SKM-1 (cell line): ENCODE results near the gene MEAF6.
A peak's percentile ranks its signal among the peaks of the same experiment; 100 is the strongest.

Source experiments
- DNase-seq: peaks from one replicate; lab custom pipeline; 2025; ENCODE audit not compliant: unreplicated experiment; lab: John Stamatoyannopoulos, UW

Gene MEAF6

DNA sequence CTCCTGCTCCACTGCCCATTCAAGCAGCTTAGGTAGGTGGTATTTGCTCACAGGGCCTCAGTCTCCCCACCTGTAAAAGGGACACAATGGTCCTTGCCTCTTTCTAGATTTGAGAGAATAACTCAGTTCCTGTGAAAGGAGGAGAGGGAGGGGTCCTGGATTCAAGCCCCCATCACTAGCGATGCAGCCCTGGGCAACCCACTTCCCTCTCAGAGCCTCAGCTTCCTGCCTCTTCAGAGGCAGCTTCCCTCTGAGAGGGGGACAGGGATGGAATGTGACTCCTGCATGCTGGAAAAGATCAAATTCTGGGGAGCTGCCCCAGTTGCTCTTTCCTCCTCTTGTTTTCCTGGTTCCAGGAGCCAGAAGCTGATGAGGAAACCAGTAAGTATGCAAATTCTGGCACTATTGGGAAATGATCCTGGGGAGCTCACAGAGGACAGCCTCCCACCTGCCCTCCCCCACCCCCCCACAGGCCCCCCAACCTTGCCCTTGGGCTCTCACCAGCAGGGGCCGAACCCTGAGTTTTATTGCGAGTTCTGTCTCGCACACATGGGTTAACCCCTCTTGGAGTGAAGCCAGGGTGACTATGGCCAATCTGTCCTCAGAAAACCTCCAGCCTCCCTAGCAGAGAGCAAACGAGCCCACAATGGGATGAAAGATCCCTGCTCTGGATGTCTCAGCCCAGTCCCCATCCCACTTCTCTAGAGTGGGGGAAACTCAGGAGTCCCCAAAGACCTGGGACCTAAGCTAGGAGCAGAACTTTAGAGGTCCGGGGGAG lies 28.5 kb downstream of the MEAF6 start:
- DNase-seq, result no peak

DNA sequence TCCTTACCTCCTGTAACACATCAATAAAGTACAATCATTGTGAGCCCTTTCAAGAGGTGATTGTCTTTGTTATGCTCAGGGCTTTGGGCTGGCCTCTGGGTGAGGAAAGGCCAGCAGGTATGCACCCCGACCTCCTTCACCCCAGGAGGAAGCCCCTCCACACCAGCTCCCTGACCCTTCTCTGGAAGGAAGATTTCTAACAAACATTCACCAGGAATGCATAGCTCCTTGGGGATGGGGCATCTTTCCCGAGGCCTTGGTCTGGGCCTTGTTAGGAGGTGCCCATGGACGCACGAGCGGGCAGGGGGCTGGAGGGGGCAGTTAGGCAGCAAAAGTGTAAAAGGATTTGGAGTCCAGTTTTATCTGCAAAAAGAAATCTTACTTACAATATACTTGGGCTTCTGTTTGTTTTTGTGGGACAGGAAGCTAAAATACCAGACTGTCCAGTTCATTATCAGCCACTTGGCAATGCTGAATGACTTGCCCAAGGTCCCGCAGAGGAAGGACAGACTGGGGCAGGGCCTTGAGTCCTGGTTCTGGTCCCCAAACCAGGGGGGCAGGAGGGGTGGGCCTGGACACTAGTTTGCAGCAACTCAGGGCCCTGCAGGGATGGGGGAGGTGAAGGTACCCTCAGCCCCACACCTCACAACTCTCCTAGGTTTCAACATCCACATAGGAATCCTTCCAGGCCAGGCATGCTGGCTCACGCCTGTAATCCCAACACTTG lies 30.1 kb downstream of the MEAF6 start:
- DNase-seq, result no peak

DNA sequence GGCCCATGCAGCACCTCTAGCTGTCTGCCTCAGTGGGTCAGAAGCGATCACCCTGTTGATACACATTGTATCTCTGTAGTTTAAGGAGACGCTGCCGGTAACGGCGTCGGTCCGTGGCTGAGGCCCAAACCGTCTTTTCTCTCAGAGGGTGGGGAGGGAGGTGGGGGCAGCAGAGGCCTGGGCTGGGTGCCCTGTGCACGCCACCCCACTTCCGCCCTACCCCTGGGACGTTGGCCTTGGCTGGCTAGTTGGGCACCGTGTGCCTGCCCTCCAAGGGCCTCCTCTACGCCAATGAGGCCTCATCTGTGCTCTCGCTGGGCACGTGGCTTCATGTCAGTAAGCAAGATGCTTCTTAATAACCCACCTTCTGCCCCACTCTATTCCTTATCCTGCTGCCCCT lies 30.8 kb downstream of the MEAF6 start:
- no peak for DNase-seq

DNA sequence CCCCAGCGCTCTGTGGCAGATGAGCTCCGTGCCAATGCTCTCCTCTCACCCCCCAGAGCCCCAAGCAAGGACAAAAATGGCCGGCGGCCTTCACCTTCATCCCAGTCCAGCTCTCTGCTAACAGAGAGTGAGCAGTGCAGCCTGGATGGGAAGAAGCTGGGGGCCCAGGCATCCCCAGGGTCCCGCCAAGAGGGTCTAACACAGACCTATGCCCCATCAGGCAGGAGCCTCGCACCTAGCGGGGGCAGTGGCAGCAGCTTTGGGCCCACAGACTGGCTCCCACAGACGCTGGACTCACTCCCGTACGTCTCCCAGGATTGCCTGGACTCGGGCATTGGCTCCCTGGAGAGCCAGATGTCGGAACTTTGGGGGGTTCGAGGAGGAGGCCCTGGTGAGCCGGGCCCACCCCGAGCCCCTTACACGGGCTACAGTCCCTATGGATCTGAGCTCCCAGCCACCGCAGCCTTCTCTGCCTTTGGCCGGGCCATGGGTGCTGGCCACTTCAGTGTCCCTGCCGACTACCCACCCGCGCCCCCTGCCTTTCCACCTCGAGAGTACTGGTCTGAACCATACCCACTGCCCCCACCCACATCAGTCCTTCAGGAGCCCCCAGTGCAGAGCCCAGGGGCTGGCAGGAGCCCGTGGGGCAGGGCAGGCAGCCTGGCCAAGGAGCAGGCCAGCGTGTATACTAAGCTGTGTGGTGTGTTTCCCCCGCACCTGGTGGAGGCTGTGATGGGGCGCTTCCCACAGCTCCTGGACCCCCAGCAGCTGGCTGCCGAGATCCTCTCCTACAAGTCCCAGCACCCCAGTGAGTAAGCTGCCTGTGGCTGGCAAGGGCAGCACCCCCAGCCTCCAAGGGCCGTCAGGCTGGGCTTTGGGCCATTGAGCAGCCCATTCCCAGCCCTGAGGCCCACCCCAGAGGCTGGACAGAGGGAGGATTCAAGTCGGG lies 31.5 kb downstream of the MEAF6 start:
- DNase-seq, result no peak

DNA sequence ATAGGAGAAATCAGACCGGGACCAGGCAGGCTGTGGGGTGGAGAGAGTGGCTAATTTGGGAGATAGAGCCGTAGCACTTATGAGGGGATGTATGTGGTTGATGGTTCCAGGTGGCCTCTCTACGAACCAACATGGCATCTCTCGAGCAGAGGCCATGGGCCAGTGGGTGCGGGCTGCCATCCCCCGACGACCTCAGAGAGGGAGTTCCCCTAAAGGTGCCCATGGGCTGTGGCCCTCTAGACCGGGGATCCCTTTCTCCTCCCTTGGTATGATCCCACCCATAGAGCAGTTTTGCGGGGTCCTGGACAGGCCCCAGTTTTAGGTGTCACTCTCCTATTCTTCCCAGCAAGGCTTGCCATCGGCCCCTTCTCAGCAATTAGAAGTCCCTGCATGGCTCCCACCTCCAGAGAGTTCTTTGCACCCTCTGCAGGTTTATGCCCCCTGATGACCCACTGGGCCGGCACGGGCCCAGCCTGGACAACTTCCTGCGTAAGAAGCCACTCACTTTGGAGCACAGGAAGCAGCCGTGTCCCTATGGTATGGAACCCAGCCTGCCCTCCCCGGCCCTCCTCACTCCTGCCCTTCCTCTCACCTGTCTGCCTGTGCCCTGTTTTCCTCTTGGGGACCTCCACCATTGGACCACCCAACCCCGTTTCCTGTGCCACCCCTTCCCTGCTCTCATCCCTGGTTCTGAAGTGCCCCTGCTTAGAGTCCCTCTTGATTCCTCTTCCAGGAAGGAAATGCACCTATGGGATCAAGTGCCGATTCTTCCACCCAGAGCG lies 32.4 kb downstream of the MEAF6 start:
- DNase-seq, result no peak

DNA sequence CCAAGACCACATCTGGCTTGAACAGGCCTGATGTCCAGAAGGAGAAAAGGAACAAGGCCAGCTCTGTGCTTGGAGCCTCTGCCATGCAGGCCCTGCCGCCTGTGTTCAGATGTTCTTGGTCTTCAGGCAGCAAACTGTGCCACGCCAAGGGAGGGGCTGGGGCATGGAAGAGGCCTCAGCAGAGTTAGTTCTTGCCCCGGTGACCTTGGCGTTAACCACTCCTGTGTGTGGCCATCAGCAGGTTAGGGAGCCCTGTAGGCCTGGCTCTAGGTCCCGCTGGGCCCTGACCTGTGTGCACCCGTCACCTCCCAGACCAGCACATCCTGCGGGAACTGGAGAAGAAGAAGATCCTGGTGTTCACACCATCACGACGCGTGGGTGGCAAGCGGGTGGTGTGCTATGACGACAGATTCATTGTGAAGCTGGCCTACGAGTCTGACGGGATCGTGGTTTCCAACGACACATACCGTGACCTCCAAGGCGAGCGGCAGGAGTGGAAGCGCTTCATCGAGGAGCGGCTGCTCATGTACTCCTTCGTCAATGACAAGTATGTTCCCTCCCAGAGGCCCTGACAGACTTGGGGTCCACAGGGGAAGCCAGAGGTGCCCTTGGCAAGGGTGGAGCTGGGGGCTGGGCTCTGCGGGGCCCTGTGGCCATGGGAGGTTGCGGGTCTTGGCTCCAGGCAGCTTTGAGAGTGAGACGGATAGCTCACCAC lies 33.1 kb downstream of the MEAF6 start:
- DNase-seq, result no peak

DNA sequence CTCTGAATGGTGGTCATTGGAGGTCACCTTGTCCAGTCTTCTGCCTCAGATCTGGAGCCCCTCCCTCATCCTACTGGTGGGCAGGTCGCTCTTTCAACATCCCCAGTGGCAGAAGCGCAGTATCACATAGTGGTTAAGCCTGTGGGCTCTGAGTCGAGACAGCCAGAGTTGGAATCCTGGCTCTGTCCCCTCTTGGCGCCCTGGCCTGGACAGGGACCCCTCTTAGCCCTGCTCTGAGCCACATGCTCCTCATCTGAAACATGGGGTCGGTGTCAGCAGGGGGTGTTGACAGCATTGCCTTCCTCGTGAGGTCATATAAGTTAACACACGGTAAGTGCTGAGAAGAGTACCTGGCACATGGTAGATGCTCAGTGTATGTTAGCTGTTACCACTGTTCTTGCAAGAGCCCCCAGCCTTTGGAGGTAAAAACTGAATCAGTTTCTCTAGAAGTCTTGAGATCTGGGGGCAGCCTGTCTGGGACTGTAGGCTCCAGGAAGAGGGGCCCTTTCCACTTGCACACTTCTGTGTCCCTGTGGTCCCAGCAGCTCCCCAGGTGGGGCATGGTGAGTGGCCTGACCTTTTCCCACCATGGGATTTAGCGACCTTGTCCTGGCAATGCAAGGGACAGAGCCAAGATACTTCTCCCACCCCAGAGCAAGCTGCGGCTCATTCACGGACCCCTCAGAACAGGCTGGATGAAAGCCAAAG lies 33.8 kb downstream of the MEAF6 start:
- no peak for DNase-seq

DNA sequence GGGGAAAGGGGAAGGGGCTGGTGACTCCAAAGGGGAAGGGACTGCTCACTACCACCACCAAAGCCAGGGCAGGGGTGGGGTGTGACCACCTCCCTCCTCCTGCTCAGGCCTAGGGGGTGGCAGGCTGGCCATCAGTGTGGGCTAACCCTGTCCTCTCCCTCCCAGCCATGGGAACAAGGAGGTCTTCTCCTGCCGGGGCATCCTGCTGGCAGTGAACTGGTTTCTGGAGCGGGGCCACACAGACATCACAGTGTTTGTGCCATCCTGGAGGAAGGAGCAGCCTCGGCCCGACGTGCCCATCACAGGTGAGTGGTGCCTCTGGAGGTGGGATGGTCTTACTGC lies 34.5 kb downstream of the MEAF6 start:
- no peak for DNase-seq

DNA sequence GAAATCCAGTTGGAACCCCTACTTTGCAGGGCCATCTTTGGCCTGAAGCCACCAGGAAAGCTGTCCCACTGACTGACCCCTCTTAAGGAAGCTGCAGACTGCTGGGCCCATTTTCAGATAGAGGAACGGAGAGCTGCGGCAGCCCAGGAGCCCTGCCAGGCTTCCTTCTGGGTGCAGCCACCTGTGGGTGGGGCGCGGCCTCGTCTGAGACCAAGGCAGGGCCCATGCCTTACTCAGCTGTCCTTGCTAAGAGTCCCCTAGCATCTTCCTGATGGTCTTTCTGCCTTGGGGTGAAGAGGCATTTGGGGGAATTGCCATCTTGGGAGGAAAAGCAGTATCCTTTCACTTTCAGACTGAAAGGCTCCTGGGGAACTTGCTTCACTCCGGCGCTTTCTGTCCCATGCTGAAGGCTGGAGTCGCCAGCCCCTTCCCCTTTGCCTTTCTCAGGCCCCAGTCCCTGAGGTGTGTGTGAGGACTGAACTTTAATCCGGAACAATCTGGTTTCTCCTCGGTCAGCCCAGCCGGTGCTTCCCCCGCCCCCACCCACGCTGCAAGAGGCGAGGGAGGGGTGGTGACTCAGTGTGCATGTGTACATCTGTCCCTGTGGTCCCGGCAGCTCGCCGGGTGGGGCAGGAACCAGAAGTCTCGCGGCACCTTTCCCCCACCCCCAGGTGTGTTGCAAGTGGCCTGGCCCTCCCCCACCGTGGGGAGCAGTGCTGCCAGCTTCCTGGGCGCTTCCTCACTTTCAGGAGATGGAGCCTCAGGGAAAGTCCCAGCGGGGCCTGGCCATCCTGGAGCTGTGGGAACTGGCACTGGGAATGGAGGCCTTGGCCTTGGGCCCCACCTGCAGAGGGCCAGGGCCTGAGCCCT lies 35.1 kb downstream of the MEAF6 start:
- peak; percentile 75 for DNase-seq

DNA sequence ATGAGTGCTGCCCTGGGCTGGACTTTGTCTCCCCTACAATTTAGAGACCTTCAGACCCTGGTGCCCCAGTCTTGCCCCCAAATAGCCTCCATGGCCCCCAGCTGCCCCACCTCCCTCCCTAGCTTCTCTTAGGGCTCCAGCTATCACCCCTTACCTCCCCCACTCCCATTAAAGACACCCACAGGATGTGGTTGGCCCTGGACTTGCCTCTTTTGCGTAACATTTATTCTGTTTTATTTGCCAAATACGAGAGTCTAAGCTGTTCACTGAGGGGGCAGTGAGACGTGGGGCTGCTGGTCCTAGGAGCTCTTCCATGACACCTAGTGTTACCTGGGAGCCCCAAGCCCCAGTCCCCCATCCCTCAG lies 35.7 kb downstream of the MEAF6 start:
- no peak for DNase-seq

DNA sequence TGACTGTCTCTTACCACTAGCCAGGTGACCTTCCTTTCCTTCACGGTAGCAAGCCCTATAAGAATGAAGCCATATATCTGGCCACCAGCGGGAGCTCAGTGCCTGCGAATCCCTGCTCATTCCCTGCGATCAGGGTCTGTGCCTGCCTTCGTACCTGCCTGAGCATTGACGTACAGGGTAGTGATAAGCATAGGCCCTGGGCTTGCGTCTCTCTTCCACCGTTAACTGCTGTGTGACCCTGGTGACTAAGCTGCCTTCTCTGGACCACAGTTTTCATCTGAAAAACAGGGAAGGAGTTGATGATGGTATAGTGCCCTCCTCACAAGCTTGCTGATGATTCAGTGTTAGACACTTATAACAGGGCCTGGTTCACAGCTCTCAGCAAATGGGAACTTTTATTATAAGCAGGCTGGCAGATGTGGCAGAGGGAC lies 36.1 kb downstream of the MEAF6 start:
- no peak for DNase-seq

DNA sequence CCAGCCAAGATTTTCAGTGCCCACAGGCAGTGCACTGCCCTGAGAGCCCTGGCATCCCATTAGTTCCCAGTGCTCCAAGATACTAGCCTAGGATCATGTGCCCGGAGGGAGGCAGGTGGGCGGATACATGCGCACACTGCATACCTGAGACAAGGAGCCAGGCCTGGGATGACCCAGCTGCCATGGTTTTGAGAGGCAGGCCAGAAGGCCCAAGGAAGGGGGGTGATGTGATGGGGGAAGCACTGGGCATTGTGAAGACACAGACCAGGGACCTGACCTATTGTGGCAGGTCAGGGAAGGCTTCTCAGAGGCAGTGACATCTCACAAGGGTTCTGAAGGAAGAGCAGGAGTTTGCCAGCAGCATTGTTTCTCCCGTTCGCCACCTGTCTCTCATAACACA lies 36.6 kb downstream of the MEAF6 start:
- no peak for DNase-seq

DNA sequence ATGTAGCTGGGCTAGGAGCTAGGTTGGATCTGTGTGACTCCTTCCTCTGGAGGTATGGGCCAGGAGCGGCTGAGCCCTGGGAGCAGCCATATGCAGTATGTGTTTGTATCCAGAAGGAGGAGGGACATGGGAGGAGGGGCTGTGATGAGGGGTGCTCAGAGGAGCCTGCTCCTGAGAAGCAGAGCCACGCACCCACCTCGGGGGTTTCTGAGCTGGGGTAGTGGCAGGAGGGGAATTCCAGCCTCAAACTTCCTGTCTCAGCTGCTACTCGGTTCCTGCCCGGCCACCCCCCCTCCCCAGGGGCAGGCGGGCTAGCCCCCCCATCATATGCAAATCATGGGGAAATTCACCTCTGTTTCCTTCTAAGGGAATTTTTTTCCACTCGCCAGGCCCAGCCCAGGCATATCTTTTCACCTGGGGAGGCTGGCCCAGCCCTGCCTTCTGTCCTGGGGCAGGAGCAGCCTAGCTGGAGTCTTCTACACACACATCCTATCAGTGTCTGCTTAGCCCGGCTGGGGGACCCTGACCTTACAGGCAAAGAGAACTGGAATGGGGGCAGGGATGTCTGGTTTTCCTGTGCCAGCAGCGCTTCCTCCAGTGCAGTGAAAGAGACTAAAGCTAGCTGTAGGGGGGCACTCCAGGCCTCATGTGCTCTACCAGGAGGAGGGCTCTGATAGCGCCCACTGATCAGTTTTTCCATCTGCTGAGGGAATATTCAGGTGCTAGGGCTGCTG lies 37.2 kb downstream of the MEAF6 start:
- DNase-seq, result no peak

DNA sequence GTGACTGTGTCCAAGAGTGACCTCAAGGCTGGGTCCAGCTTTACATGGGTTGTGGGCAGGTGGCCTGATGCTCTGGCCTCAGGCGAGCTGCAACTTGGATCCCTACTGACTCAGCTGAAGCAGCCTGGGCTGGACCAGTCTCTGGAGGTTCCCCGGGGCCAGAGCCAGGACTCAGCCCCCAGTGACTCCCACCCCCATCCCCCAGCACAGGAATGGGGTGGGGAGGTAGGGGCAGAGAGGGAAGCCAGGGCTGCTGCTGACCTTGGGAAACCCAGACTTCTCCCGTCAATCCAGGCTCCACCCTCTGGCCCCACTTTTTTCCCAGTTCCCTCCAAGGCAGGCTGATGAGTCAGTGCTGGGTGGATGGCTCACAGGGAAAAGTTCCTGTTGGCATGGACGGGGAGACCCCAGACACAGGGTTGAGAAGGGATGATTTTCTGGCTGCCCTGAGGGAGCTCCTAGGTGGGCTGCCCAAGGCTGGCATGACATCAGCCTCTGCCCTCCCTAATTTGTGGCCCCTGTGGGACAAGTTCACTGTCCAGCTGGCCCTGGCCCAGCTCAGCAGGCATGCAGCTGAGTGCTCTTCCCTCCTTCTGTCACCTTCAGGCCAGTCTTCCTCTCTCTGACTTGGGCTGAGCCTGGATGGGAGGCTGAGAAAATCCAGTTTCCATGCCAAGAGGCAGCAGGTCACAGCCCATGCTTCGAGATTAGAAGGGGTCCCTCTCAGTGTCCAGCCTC lies 37.9 kb downstream of the MEAF6 start:
- no peak for DNase-seq

DNA sequence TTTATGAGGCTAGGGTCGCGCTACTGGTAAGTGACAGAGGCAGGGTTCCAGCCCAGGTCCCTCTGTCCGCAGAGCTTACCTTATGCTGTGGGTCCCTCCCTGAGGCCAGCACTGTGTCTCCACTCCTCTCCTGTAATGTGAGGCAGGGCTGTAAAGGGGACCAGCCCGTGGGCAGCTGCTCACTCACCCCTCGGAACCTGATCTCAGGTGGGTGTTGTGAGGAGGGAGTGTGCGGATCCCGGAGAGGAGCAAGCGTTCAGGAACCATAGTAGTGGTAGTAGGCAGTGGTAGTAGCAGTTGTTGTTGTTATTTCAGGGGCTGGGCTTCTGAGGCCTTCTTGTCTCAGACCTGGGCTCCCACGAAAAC lies 38.5 kb downstream of the MEAF6 start:
- DNase-seq, result no peak

DNA sequence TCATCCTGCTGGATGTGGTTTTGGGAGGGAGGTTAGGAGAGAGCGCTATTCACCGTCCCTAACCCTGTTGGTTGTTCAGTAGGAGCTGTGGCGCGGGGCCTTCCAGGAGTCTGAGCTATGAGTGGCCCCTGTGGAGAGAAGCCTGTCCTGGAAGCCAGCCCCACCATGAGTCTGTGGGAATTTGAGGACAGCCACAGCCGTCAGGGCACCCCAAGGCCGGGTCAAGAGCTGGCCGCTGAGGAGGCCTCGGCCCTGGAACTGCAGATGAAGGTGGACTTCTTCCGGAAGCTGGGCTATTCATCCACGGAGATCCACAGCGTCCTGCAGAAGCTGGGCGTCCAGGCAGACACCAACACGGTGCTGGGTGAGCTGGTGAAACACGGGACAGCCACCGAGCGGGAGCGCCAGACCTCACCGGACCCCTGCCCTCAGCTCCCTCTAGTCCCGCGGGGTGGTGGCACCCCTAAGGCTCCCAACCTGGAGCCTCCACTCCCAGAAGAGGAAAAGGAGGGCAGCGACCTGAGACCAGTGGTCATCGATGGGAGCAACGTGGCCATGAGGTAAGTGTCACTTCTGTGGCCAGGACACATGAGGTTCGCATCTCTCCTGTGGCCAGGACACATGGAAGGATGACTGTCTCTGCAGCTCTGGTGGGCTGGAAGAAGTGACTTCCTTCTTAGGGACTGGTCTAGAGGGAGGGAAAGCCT lies 39.0 kb downstream of the MEAF6 start:
- no peak for DNase-seq
